ENCODE results near the gene TENM4.

- TF ChIP-seq, protein P1, sequence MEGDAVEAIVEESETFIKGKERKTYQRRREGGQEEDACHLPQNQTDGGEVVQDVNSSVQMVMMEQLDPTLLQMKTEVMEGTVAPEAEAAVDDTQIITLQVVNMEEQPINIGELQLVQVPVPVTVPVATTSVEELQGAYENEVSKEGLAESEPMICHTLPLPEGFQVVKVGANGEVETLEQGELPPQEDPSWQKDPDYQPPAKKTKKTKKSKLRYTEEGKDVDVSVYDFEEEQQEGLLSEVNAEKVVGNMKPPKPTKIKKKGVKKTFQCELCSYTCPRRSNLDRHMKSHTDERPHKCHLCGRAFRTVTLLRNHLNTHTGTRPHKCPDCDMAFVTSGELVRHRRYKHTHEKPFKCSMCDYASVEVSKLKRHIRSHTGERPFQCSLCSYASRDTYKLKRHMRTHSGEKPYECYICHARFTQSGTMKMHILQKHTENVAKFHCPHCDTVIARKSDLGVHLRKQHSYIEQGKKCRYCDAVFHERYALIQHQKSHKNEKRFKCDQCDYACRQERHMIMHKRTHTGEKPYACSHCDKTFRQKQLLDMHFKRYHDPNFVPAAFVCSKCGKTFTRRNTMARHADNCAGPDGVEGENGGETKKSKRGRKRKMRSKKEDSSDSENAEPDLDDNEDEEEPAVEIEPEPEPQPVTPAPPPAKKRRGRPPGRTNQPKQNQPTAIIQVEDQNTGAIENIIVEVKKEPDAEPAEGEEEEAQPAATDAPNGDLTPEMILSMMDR (IDR thresholded peaks at IDR 0.05): no peak
- TF ChIP-seq POLR2AphosphoS5 (IDR thresholded peaks at IDR 0.05): no peak
- no peak for TF ChIP-seq POLR2A (IDR thresholded peaks at IDR 0.05)
These were observed 572.3 kb downstream of the TENM4 start for GRCh38 chr11:78868563-78868962.
